DMS153 treated with DMSO at 0.1 percent for 48 hours (cell line): ENCODE data around the gene ZCWPW1.

ENCODE experiments used
- DNase-seq: peaks from one replicate; lab custom pipeline; 2025; ENCODE audit not compliant: unreplicated experiment; lab: John Stamatoyannopoulos, UW

ZCWPW1 gene

GRCh38 chr7:100428199-100428966 lies at the start of gene ZCWPW1:
TSS of gene ZCWPW1 (minus strand) at chr7:100428703. CDS start at chr7:100420649, 8,054 bp downstream.
- DNase-seq: peak; percentile 94

- DNase-seq: no peak
Measured at GRCh38 chr7:100477871-100478267, 49.4 kb upstream of the ZCWPW1 start.

- no peak for DNase-seq
Measured at GRCh38 chr7:100476903-100477870, 48.7 kb upstream of the ZCWPW1 start.

GRCh38 chr7:100476101-100476780 lies 47.7 kb upstream of the ZCWPW1 start:
- DNase-seq: no peak

GRCh38 chr7:100475549-100475948 lies 47.0 kb upstream of the ZCWPW1 start:
- DNase-seq: no peak

GRCh38 chr7:100472854-100473499 lies 44.5 kb upstream of the ZCWPW1 start:
- DNase-seq: no peak

- no peak for DNase-seq
Measured at GRCh38 chr7:100472121-100472851, 43.8 kb upstream of the ZCWPW1 start.

GRCh38 chr7:100471021-100471420 lies 42.5 kb upstream of the ZCWPW1 start:
- DNase-seq: no peak

- DNase-seq: peak; percentile 61
Measured at GRCh38 chr7:100469227-100470044, 40.9 kb upstream of the ZCWPW1 start.

GRCh38 chr7:100467638-100468373 lies 39.3 kb upstream of the ZCWPW1 start:
- DNase-seq: no peak

GRCh38 chr7:100466653-100467605 lies 38.4 kb upstream of the ZCWPW1 start:
- no peak for DNase-seq

- DNase-seq: peak; percentile 58
Measured at GRCh38 chr7:100465702-100466311, 37.3 kb upstream of the ZCWPW1 start.

GRCh38 chr7:100465299-100465698 lies 36.8 kb upstream of the ZCWPW1 start:
- DNase-seq: no peak

GRCh38 chr7:100464791-100465190 lies 36.3 kb upstream of the ZCWPW1 start:
- no peak for DNase-seq

GRCh38 chr7:100464210-100464660 lies 35.7 kb upstream of the ZCWPW1 start, which contains the start of gene SPACDR:
TSS of gene SPACDR (minus strand) at chr7:100464260. CDS start at chr7:100464025, 235 bp downstream.
- DNase-seq: no peak

GRCh38 chr7:100457033-100457432 lies 28.5 kb upstream of the ZCWPW1 start:
- no peak for DNase-seq

- no peak for DNase-seq
Measured at GRCh38 chr7:100456562-100456961, 28.1 kb upstream of the ZCWPW1 start.
